Peyer's patch (tissue), 4 donors: ENCODE measurements around the gene NDUFS6. TPM values are rescaled to one million over a fixed set of nuclear protein-coding genes. Genes with fewer than 3 reads are reported as not detected.

Experiments used
- DNase-seq, 3 donors: peaks; one replicate each; pipeline ENCODE4 v3.0.0-alpha.2; 2017 to 2019
- H3K27ac ChIP-seq, 4 donors: fragments of 200-600 bp; sonication (generic); one replicate each; pipeline ENCODE4 v1.5.1; 2016 to 2019
- H3K27me3 ChIP-seq, 2 donors: fragments of 200-600 bp; sonication (generic); one replicate each; pipeline ENCODE4 v1.5.1; 2019
- H3K36me3 ChIP-seq, 3 donors: fragments of 200-600 bp; sonication (generic); one replicate each; pipeline ENCODE4 v1.5.1; 2016 to 2019
- H3K4me1 ChIP-seq, 4 donors: fragments of 200-600 bp; sonication (generic); one replicate each; pipeline ENCODE4 v1.5.1; 2016 to 2019
- H3K4me3 ChIP-seq, 4 donors: fragments of 200-600 bp; sonication (generic); 1 replicate in 3 of 4; 2 replicates in 1 of 4; pipeline ENCODE4 v1.5.1; 2016 to 2019; ENCODE audit warnings: mild to moderate bottlenecking in 1 of 4
- H3K9me3 ChIP-seq, 4 donors: fragments of 200-600 bp; sonication (generic); one replicate each; pipeline ENCODE4 v1.5.1; 2016 to 2019; ENCODE audit warnings: mild to moderate bottlenecking in 1 of 4
- CTCF ChIP-seq, 6 experiments: fragments of 450-650 bp in 4 of 6; fragments of 200-600 bp in 2 of 6; sonication (generic) in 1 of 6; IDR thresholded peaks; one replicate each; pipeline ENCODE4 v1.5.1; 2017 to 2019; ENCODE audit warnings: antibody characterized with exemption in 6 of 6, mild to moderate bottlenecking in 3 of 6, moderate library complexity in 1 of 6
- POLR2A ChIP-seq, 2 donors: fragments of 450-650 bp; IDR thresholded peaks; one replicate each; pipeline ENCODE4 v1.5.1; 2017; ENCODE audit warnings: antibody characterized with exemption in 2 of 2, mild to moderate bottlenecking in 2 of 2, moderate library complexity in 2 of 2
- total RNA-seq, 4 donors: library from RNA; depleted of rRNA; stranded (reverse); fragments of >200 nt; gene quantifications; one replicate each; pipeline ENCODE4 v1.1.0, GENCODE V29; 2016

The NDUFS6 gene
- total RNA-seq, 4 donors from 2014 or later: 27.4 to 86.5 (median 47.6) TPM

GRCh38 chr5:1834022-1834551 lies 32.9 kb downstream of the NDUFS6 start:
- TF ChIP-seq CTCF (IDR thresholded peaks at IDR 0.05) (no peak), POLR2A (IDR thresholded peaks at IDR 0.05) (no peak)
- Histone ChIP-seq H3K36me3 (no peaks in the 10 kb centered on the region), H3K4me1 (no peaks in the 10 kb centered on the region), H3K27me3 (no peaks in the 10 kb centered on the region), H3K4me3 (no peak overlapping the region), H3K27ac (no peak overlapping the region), H3K9me3 (no peaks in the 10 kb centered on the region)
- no peak for DNase-seq

GRCh38 chr5:1834721-1835429 lies 33.7 kb downstream of the NDUFS6 start:
- DNase-seq: peak in 1 of 3 donors; percentile 9
- no peaks in the 10 kb centered on the region for H3K27me3 ChIP-seq
- H3K36me3 ChIP-seq: no peaks in the 10 kb centered on the region
- TF ChIP-seq POLR2A (IDR thresholded peaks at IDR 0.05) (no peak), CTCF (IDR thresholded peaks at IDR 0.05) (no peak)
- no peak overlapping the region for H3K27ac ChIP-seq
- H3K9me3 ChIP-seq: no peaks in the 10 kb centered on the region
- H3K4me3 ChIP-seq: no peak overlapping the region
- H3K4me1 ChIP-seq: no peaks in the 10 kb centered on the region

- no peaks in the 10 kb centered on the region for H3K27me3 ChIP-seq
- H3K4me1 ChIP-seq: no peaks in the 10 kb centered on the region
- H3K36me3 ChIP-seq: no peaks in the 10 kb centered on the region
- no peak overlapping the region for H3K4me3 ChIP-seq
- H3K27ac ChIP-seq: no peak overlapping the region
- TF ChIP-seq CTCF (IDR thresholded peaks at IDR 0.05) (no peak), POLR2A (IDR thresholded peaks at IDR 0.05) (no peak)
- no peaks in the 10 kb centered on the region for H3K9me3 ChIP-seq
- DNase-seq: peak in 1 of 3 donors; percentile 12
These were observed 34.2 kb downstream of the NDUFS6 start for GRCh38 chr5:1835431-1835830.

GRCh38 chr5:1836176-1836890 lies 35.1 kb downstream of the NDUFS6 start:
- H3K27ac ChIP-seq: no peak overlapping the region
- TF ChIP-seq POLR2A (IDR thresholded peaks at IDR 0.05): no peak
- no peak for TF ChIP-seq CTCF (IDR thresholded peaks at IDR 0.05)
- DNase-seq: peak in 1 of 3 donors; percentile 25
- H3K36me3 ChIP-seq: no peaks in the 10 kb centered on the region
- H3K4me1 ChIP-seq: no peaks in the 10 kb centered on the region
- no peaks in the 10 kb centered on the region for H3K9me3 ChIP-seq
- no peaks in the 10 kb centered on the region for H3K27me3 ChIP-seq
- H3K4me3 ChIP-seq: no peak overlapping the region

GRCh38 chr5:1836891-1837880 lies 36.0 kb downstream of the NDUFS6 start:
- no peak for TF ChIP-seq CTCF (IDR thresholded peaks at IDR 0.05)
- no peak for TF ChIP-seq POLR2A (IDR thresholded peaks at IDR 0.05)
- Histone ChIP-seq H3K27me3 (no peaks in the 10 kb centered on the region), H3K36me3 (no peaks in the 10 kb centered on the region), H3K27ac (no peak overlapping the region), H3K4me1 (no peaks in the 10 kb centered on the region), H3K4me3 (no peak overlapping the region), H3K9me3 (no peaks in the 10 kb centered on the region)
- peak in 1 of 3 donors; percentile 40 for DNase-seq
